GM19099 (cell line): ENCODE data around the gene ARHGAP6.

Experiments used
- POLR2A ChIP-seq: IDR thresholded peaks from 3 replicates; pipeline ENCODE4 v1.6.1; 2011; ENCODE audit warnings: low read depth; ENCODE audit not compliant: insufficient read length; ENCODE audit errors: extremely low read depth

The ARHGAP6 gene

GRCh38 chrX:11365426-11365825, 300.3 kb downstream of the ARHGAP6 start:
- no peak for TF ChIP-seq POLR2A

- no peak for TF ChIP-seq POLR2A
These were observed 300.9 kb downstream of the ARHGAP6 start for GRCh38 chrX:11364835-11365234.

GRCh38 chrX:11363069-11363594, 302.6 kb downstream of the ARHGAP6 start:
- no peak for TF ChIP-seq POLR2A

GRCh38 chrX:11355259-11355909, 310.3 kb downstream of the ARHGAP6 start:
- no peak for TF ChIP-seq POLR2A

- no peak for TF ChIP-seq POLR2A
These were observed 313.4 kb downstream of the ARHGAP6 start for GRCh38 chrX:11352296-11352741.

- no peak for TF ChIP-seq POLR2A
These were observed 314.1 kb downstream of the ARHGAP6 start for GRCh38 chrX:11351375-11352295.

GRCh38 chrX:11349661-11350337, 315.9 kb downstream of the ARHGAP6 start:
- no peak for TF ChIP-seq POLR2A

- TF ChIP-seq POLR2A, result no peak
These were observed 316.7 kb downstream of the ARHGAP6 start for GRCh38 chrX:11349020-11349419.

- TF ChIP-seq POLR2A, result no peak
These were observed 318.4 kb downstream of the ARHGAP6 start for GRCh38 chrX:11347300-11347699.

- TF ChIP-seq POLR2A, result no peak
These were observed 319.5 kb downstream of the ARHGAP6 start for GRCh38 chrX:11346121-11346682.

GRCh38 chrX:11342673-11343072, 323.0 kb downstream of the ARHGAP6 start:
- TF ChIP-seq POLR2A, result no peak

- TF ChIP-seq POLR2A, result no peak
These were observed 324.2 kb downstream of the ARHGAP6 start for GRCh38 chrX:11341274-11342201.

GRCh38 chrX:11337292-11338009, 328.3 kb downstream of the ARHGAP6 start:
- no peak for TF ChIP-seq POLR2A
